Cerebellar cortex (tissue), 1 donor: Measurements from ENCODE around the gene PRDM16.

Experiments
- DNase-seq: peaks from one replicate; pipeline ENCODE4 v3.0.0-alpha.2; 2015; ENCODE audit warnings: low spot score

PRDM16 gene

GRCh38 chr1:3306583-3307291, 237.7 kb downstream of the PRDM16 start:
- no peak for DNase-seq

- no peak for DNase-seq
Measured at GRCh38 chr1:3307359-3307758, 238.4 kb downstream of the PRDM16 start.

GRCh38 chr1:3308053-3308452, 239.1 kb downstream of the PRDM16 start:
- no peak for DNase-seq

- DNase-seq: no peak
Measured at GRCh38 chr1:3310718-3311400, 241.9 kb downstream of the PRDM16 start.

- DNase-seq: no peak
Measured at GRCh38 chr1:3311711-3312110, 242.7 kb downstream of the PRDM16 start.

DNA sequence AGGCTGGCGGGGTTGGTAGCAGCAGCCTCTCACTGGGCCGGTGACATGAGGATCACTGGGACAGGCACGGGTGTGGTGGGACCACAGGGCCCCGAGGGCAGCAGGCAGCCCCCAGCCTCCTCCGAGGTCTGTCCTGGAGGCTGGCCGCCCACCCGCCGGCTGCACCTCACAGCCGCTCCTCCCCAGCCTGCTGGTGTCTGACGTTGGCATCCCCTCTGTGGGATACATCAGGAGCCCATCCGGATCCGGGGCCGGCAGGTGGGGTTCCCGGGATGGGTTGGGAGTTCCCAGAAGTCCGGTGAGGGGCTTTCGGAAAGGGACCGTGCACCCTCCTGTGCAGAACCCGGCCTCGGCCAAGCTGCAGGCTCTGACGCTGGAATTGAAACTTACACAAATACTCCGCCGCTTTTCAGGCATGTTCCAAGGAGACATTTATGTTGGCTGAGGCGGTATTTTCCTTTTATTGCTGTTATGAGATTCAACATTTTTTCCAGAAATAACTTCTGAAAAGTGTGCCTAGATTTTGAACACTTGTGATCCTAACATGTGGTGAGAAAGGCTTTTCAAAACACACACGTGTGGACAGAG, 243.4 kb downstream of the PRDM16 start:
- DNase-seq: no peak

GRCh38 chr1:3312898-3313575, 244.0 kb downstream of the PRDM16 start:
- no peak for DNase-seq

- peak; percentile 19 for DNase-seq
Measured at GRCh38 chr1:3313576-3313950, 244.6 kb downstream of the PRDM16 start.

DNA sequence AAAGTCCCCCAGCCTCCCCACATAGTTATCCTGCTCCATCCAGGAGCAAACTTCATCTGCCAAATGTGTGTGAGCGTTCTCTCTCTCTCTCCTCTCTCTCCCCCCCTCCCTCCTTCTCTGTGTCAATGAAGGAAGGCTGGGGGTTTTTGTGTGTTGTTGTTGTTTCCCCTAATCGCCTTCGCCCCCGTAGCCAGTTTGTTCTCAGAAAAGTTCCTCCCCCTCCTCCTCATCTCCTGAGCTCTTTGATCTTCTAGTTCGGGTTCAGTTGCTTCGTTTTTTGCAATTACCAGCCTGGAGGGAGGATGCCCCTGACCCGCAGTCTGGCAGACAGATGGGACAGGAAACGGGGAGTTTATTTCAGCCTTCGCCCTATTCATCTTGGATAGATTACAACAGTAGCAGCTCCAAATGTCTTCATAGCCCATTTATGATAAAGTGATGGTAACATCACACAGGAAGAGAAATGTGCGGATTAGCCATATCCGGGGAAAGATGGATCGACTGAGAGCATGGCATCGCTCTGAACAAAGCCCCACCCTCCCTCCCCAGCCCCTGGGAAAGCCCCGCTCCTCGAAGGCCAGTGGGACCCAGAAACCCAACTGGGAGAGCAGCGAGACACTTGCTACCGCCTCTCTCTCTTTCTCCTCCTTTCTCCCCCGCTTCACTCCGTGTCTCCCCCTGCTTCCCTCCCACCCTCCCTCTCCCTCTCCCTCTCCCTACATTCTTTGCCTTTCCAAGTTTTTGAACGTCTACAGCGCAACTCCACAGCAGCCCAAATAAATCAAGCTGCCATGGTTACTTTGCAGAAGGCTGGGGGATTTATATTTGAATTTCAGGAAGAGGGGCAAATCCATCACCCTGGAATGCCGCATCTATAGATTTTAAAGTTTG, 245.7 kb downstream of the PRDM16 start:
- DNase-seq: no peak

- DNase-seq: no peak
Measured at GRCh38 chr1:3315399-3316339, 246.7 kb downstream of the PRDM16 start.

GRCh38 chr1:3316340-3316943, 247.4 kb downstream of the PRDM16 start:
- DNase-seq: no peak

GRCh38 chr1:3317456-3317855, 248.5 kb downstream of the PRDM16 start:
- DNase-seq: no peak

DNA sequence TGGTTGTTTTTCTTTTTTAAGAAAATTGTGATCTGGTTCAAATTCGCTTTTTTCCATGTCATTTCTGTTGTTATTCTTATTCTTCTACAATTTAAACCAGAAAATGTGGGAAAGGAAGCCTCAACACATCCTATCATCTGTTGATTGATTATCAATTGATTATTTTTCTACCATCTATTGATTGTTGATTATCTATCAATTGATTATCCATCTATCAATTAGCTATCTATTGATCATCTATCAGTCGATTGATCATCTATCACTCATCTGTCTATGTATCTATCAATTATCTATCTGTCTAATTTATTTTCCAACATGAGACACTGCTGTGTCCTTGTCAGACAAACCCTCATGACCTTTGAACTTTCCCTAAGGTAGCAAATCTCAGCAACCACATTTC, 249.3 kb downstream of the PRDM16 start:
- no peak for DNase-seq

GRCh38 chr1:3319874-3320245, 250.9 kb downstream of the PRDM16 start:
- peak; percentile 52 for DNase-seq

GRCh38 chr1:3320246-3321152, 251.5 kb downstream of the PRDM16 start:
- no peak for DNase-seq

DNA sequence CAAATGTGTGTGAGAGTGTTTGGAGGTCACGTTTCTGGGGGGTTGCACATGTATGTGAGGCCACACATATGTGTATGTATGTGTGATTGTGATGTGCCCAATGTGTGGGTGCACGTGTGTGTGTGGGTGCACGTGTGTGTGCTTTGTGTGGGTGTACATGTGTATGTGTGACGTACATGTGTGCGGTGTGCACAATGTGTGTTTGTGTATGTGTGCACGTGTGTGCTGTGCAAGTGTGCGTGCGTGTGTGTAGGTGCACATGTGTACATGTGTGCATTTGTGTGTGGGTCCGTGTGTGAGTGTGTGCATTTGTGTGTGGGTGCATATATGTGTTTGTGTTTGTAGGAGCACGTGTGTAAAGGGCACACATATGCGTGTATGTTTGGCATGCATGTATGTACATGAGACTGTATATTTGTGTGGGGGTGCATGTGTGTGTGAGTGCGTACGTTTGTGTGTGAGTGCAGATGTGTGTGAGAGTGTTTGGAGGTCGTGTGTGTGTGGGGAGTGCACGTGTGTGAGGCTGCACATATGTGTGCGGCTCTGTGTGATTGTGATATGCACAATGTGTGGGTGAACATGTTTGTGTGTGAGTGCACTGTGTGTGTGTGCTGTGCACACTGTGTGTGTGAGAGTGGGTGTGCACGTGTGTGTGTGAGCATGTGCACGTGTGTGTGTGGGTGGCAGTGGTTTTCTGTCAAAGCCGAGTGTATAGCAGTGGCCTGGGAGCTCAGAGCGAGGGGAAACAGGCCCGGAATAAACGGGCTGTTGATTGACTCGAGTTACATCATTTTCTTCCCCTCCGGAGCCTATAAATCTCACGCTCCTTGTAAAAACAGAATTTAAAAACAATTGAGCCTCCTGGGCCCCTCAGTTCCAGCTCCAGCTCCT, 252.8 kb downstream of the PRDM16 start:
- no peak for DNase-seq

DNA sequence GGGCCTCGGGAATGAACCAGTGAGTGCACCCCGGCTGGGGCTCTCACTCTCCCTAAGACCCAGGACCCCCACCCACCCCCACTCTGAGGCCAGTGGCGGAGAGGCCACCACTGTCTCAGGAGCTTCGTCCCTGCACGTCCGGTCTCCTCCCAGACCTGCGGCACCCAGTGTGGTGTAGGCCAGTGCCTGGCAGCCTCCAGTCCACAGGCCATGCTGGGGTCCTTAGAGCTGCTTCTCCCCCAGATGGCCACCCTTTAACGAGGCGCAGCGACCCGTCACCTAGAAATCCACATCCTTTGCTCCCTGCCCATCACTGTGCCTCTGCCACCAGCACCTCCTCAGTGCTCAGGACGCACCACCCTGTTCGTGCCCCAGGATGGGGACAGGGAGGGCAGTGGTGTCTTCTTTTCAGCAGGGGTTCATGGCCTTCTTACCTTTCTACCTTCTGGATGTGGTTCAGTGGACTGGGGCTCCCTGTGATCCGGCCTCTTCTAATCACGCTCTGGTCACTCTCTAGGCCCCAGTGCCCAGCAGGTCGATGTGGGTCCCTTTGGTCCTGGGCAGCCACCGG, 253.5 kb downstream of the PRDM16 start:
- no peak for DNase-seq
